KBM-7 (cell line): ENCODE data around the gene CRELD2.

Experiments
- DNase-seq: peaks from one replicate; pipeline ENCODE4 v3.0.0-alpha.2; 2015
- in situ Hi-C: fragments of 300-500 bp; cut with MboI; formaldehyde crosslinking; loops from 2 replicates; pipeline ENCODE4 v1.14.3; 2020; ENCODE audit warnings: low sequenced_read_pairs, low pct_unique_long_range_greater_than_20kb, mixed read lengths

CRELD2 gene

GRCh38 chr22:49971232-49972162 is 53.1 kb downstream of the CRELD2 start:
- no peak for DNase-seq
- in situ Hi-C loops: no loop called here

GRCh38 chr22:49972163-49973017 is 54.0 kb downstream of the CRELD2 start:
- in situ Hi-C loops: no loop called here
- DNase-seq: no peak

DNA sequence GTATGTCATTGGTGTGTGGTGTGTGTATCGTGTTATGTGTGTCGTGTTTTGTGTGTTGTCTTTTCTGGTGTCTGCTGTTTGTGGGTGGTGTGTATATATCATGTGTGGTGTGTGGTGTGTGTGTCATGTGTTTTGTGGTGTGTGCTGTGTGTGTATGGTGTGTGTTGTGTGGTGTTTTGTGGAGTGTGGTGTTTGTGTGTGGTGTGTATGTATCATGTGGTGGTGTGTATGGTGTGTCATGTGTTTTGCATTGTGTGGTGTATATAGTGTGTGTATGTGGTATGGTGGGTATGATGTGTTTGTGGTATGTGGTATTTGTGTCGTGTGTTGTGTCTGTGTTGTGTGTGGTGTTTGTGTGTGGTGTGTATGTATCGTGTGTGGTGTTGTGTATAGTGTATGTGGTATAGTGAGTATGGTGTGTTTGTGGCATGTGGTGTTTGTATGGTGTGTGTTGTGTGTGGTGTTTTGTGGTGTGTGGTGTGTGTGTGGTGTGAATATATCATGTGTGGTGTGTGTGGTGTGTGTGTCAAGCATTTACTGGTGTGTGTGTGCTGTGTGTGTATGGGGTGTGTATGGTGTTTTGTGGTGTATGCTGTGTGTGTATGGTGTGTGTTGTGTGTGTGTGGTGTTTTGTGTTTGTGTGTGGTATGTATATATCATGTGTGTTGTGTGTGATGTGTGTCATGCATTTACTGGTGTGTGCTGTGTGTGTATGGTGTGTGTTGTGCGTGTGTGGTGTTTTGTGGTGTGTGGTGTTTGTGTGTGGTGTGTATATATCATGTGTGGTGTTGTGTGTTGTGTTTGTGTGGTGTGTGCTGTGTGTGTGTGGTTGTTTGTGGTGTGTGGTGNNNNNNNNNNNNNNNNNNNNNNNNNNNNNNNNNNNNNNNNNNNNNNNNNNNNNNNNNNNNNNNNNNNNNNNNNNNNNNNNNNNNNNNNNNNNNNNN is 54.9 kb downstream of the CRELD2 start:
- in situ Hi-C loops: no loop called here

GRCh38 chr22:49975543-49976389 is 57.3 kb downstream of the CRELD2 start:
- in situ Hi-C loops: no loop called here
- no peak for DNase-seq

More for the DNA sequence above, 54.9 kb downstream of the CRELD2 start:
- DNase-seq: no peak

GRCh38 chr22:49976439-49977175 is 58.2 kb downstream of the CRELD2 start:
- peak; percentile 78 for DNase-seq
- in situ Hi-C loops: no loop called here
